HFFc6 (cell line): ENCODE results near the gene SREK1. TPM values are rescaled to one million over a fixed set of nuclear protein-coding genes. Genes with fewer than 3 reads are reported as not detected.

Experiments used
- DNase-seq: peaks from one replicate; pipeline ENCODE4 v3.0.0-alpha.2; 2018
- H3K27ac Mint-ChIP-seq: 2 replicates; pipeline ENCODE4 v1.8.0; 2020; ENCODE audit warnings: mild to moderate bottlenecking, mixed read lengths
- H3K27me3 Mint-ChIP-seq: 2 replicates; pipeline ENCODE4 v1.8.0; 2021; ENCODE audit warnings: mild to moderate bottlenecking, moderate library complexity, mixed read lengths; ENCODE audit not compliant: insufficient read depth
- H3K36me3 Mint-ChIP-seq: 2 replicates; pipeline ENCODE4 v1.8.0; 2021; ENCODE audit warnings: low read depth, mixed read lengths
- H3K4me1 Mint-ChIP-seq: 2 replicates; pipeline ENCODE4 v1.8.0; 2020; ENCODE audit warnings: low read depth, mixed read lengths
- H3K4me3 Mint-ChIP-seq: 2 replicates; pipeline ENCODE4 v1.8.0; 2020; ENCODE audit warnings: mild to moderate bottlenecking, moderate library complexity, mixed read lengths
- H3K9me3 Mint-ChIP-seq: 2 replicates; pipeline ENCODE4 v1.8.0; 2020; ENCODE audit warnings: mild to moderate bottlenecking, mixed read lengths
- total RNA-seq, 6 experiments: library from RNA; stranded (reverse); fragmentation: NEBNext Ultra II Directional; extraction: Animal tissue kit (Norgen Biotek cat#: 25700); gene quantifications; 2 replicates in 1 of 6; 3 replicates in 5 of 6; pipeline ENCODE4 v1.2.3, GENCODE V29; 2021
- TF ChIP-seq, protein P1 (sequence below): fragments of 200-600 bp; sonication (generic); IDR thresholded peaks from 2 replicates; pipeline ENCODE4 v1.5.0; 2021; ENCODE audit warnings: antibody characterized with exemption, mild to moderate bottlenecking

Gene SREK1
- total RNA-seq, 6 experiments from 2014 or later, result 32.4 to 39.7 (median 37.0) TPM

DNA sequence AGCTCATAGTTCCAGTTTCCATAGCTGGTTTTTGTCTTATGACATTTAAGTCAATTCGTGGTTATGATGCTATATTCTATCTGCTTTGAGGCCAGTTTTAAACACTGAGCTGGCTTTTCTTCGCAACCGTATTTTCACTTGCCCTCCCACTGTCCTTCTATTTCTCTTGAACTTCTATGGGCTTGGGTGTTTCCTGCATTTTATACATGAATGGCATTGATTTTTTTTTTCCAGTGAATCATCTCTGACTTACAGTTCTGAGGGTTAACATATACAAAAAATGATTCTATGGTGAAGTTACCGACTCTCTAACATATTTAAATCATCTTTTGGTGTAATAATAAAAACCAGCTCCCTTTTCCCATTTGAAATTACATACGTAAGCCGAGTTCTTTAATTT is 88.2 kb downstream of the SREK1 start:
- H3K4me3 Mint-ChIP-seq, result no peak overlapping the region

DNA sequence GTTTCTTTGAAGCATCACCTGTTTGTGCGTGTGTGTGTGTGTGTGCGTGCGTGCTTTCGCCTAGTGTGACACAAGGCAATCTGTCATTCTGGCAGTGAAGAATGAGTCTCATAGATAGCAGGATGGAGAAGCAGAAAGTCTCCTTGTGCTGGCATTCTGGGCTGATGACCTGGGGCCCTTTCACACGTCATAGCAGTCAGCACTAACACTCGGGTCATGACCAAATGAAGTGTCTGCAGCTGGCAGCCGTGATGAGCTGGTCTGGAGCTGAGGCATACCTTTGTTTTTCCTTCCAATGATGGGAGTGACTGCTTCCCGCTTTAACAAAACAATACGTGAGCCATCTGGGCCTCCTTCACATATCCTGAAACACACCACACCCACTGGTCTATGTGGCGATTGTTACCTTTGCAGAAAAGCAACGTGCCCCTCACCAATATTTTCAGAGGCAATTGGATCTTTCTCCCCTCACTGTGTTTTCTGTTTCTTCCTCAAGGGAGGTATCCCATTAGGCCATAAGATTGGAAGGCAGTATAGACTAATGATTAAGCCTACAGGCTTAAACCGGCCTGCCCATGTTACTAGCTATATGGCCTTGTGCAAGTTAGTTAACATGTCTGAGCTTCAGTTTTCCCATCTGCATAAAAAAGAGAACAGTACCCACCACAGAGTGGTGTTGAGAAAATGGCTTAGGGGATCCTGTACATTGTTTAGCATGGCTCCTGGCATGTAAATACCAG is 88.8 kb downstream of the SREK1 start:
- Mint-ChIP-seq H3K9me3 (no peaks in the 10 kb centered on the region), H3K4me1 (no peaks in the 10 kb centered on the region), H3K27me3 (peaks cover 9% of the 10 kb centered on the region), H3K4me3 (no peak overlapping the region), H3K36me3 (no peaks in the 10 kb centered on the region), H3K27ac (no peak overlapping the region)
- DNase-seq, result no peak
- TF ChIP-seq, protein P1, sequence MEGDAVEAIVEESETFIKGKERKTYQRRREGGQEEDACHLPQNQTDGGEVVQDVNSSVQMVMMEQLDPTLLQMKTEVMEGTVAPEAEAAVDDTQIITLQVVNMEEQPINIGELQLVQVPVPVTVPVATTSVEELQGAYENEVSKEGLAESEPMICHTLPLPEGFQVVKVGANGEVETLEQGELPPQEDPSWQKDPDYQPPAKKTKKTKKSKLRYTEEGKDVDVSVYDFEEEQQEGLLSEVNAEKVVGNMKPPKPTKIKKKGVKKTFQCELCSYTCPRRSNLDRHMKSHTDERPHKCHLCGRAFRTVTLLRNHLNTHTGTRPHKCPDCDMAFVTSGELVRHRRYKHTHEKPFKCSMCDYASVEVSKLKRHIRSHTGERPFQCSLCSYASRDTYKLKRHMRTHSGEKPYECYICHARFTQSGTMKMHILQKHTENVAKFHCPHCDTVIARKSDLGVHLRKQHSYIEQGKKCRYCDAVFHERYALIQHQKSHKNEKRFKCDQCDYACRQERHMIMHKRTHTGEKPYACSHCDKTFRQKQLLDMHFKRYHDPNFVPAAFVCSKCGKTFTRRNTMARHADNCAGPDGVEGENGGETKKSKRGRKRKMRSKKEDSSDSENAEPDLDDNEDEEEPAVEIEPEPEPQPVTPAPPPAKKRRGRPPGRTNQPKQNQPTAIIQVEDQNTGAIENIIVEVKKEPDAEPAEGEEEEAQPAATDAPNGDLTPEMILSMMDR, result no peak

More for the DNA sequence above, 88.2 kb downstream of the SREK1 start:
- DNase-seq, result no peak
- no peak overlapping the region for H3K27ac Mint-ChIP-seq
- no peaks in the 10 kb centered on the region for H3K4me1 Mint-ChIP-seq
- TF ChIP-seq, protein P1, result no peak
- no peaks in the 10 kb centered on the region for H3K9me3 Mint-ChIP-seq
- peaks cover 7% of the 10 kb centered on the region for H3K27me3 Mint-ChIP-seq
- H3K36me3 Mint-ChIP-seq, result no peaks in the 10 kb centered on the region

Other genes starting within 250 kb of the SREK1 start
- 100 to 1,000 TPM in 5 of 6 experiments, 10 to 100 TPM in 1; 97.5 to 127 (median 114) TPM for gene ERBIN, start 217.7 kb upstream of the SREK1 start, total RNA-seq